Naive thymus-derived CD4-positive, alpha-beta T cell (primary cell): Measurements from ENCODE around the gene APBA2. TPM values are rescaled to one million over a fixed set of nuclear protein-coding genes. Genes with fewer than 3 reads are reported as not detected.

ENCODE experiments used
- ATAC-seq: fragments of 150-1000 bp; cut with Tn5 transposase; 2 replicates; pipeline ENCODE4 v1.10.0; 2021; ENCODE audit warnings: mild to moderate bottlenecking, moderate library complexity
- CTCF ChIA-PET: fragments of 350-600 bp; sonication (Branson Sonifier 250); formaldehyde crosslinking; loops from one replicate; lab custom pipeline; 2021; ENCODE audit warnings: antibody characterized with exemption; lab: Charles Lee
- POLR2A ChIA-PET: fragments of 350-600 bp; sonication (Branson Sonifier 250); formaldehyde crosslinking; loops from one replicate; lab custom pipeline; 2021; ENCODE audit warnings: antibody characterized with exemption, inconsistent platforms; lab: Charles Lee
- DNase-seq, 9 donors: peaks; one replicate each; pipeline versions ENCODE4 v3.0.0 to v3.0.0-alpha.2; 2020 to 2022; ENCODE audit warnings: mixed read lengths in 1 of 9
- H3K27ac ChIP-seq: one replicate; pipeline ENCODE4 v1.7.0; 2013; ENCODE audit warnings: mild to moderate bottlenecking, low read depth, low read length, moderate library complexity
- H3K27me3 ChIP-seq, 2 donors: one replicate each; pipeline ENCODE4 v1.7.0; 2013; ENCODE audit warnings: low read length in 2 of 2, mild to moderate bottlenecking in 2 of 2, moderate library complexity in 2 of 2; ENCODE audit not compliant: control insufficient read depth in 2 of 2, insufficient read depth in 2 of 2
- H3K36me3 ChIP-seq, 3 experiments: 1 replicate in 2 of 3; 2 replicates in 1 of 3; pipeline ENCODE4 v1.7.0; 2013; ENCODE audit warnings: low read length in 3 of 3, mild to moderate bottlenecking in 3 of 3, moderate library complexity in 1 of 3; ENCODE audit not compliant: insufficient read depth in 3 of 3, control insufficient read depth in 2 of 3
- H3K4me1 ChIP-seq, 2 donors: one replicate each; pipeline ENCODE4 v1.7.0; 2013; ENCODE audit warnings: low read length in 2 of 2, mild to moderate bottlenecking in 2 of 2, moderate library complexity in 1 of 2; ENCODE audit not compliant: control insufficient read depth in 2 of 2, insufficient read depth in 2 of 2
- H3K4me3 ChIP-seq: 2 replicates; pipeline ENCODE4 v1.7.0; 2013; ENCODE audit warnings: mild to moderate bottlenecking, low read length
- H3K9me3 ChIP-seq, 3 experiments: 1 replicate in 2 of 3; 2 replicates in 1 of 3; pipeline ENCODE4 v1.7.0; 2013; ENCODE audit warnings: low read length in 3 of 3; ENCODE audit not compliant: control insufficient read depth in 2 of 3
- H3K27ac Mint-ChIP-seq, 9 donors: one replicate each; pipeline ENCODE4 v1.8.0; 2020 to 2022; ENCODE audit warnings: mixed read lengths in 9 of 9, mild to moderate bottlenecking in 8 of 9, moderate library complexity in 5 of 9, inconsistent platforms in 2 of 9
- H3K27me3 Mint-ChIP-seq, 5 donors: one replicate each; pipeline ENCODE4 v1.8.0; 2021 to 2022; ENCODE audit warnings: mixed read lengths in 5 of 5, mild to moderate bottlenecking in 1 of 5
- H3K36me3 Mint-ChIP-seq, 5 donors: one replicate each; pipeline ENCODE4 v1.8.0; 2020 to 2022; ENCODE audit warnings: mixed read lengths in 5 of 5, mild to moderate bottlenecking in 3 of 5, inconsistent platforms in 1 of 5
- H3K4me1 Mint-ChIP-seq, 7 donors: one replicate each; pipeline ENCODE4 v1.8.0; 2020 to 2022; ENCODE audit warnings: mixed read lengths in 7 of 7, mild to moderate bottlenecking in 3 of 7, inconsistent platforms in 1 of 7
- H3K4me3 Mint-ChIP-seq, 10 donors: one replicate each; pipeline ENCODE4 v1.8.0; 2020 to 2022; ENCODE audit warnings: mild to moderate bottlenecking in 10 of 10, mixed read lengths in 10 of 10, moderate library complexity in 6 of 10, inconsistent platforms in 2 of 10
- H3K9me3 Mint-ChIP-seq, 11 donors: one replicate each; pipeline ENCODE4 v1.8.0; 2020 to 2022; ENCODE audit warnings: mixed read lengths in 11 of 11, mild to moderate bottlenecking in 4 of 11, inconsistent platforms in 1 of 11, moderate library complexity in 1 of 11
- intact Hi-C, 2 donors: fragments of 100-400 bp; cut with micrococcal nuclease; formaldehyde crosslinking; loops; one replicate each; pipeline ENCODE4 v1.15.1; 2023
- polyA plus RNA-seq, 2 donors: library from polyadenylated mRNA; unstranded; fragments of 300-500 nt; fragmentation: Illumina TruSeq; gene quantifications; one replicate each; pipeline ENCODE4 v1.2.3, GENCODE V29; 2021
- total RNA-seq, 6 experiments: library from RNA in 5 of 6; stranded (reverse) in 5 of 6; gene quantifications; 1 replicate in 5 of 6; 2 replicates in 1 of 6; pipeline ENCODE4 v1.2.3 and lab custom pipeline; 2021 to 2026

The APBA2 gene
- total and polyA plus RNA-seq, 7 experiments from 2014 or later: 7.7 to 139 (median 110) TPM

- Histone ChIP-seq H3K36me3 (peaks cover 0 to 4% (median 0%) of the 10 kb centered on the region in 3 experiments), H3K4me1 (peaks cover 19 to 30% of the 10 kb centered on the region in 2 donors), H3K27ac (no peak overlapping the region), H3K27me3 (no peaks in the 10 kb centered on the region), H3K9me3 (no peaks in the 10 kb centered on the region), H3K4me3 (no peak overlapping the region)
- ATAC-seq: no peak
- H3K27me3 Mint-ChIP-seq: no peaks in the 10 kb centered on the region
- peak overlapping the region in 2 of 9 donors; percentile 16 to 31 for H3K27ac Mint-ChIP-seq
- H3K36me3 Mint-ChIP-seq: peaks cover 4 to 50% (median 41%) of the 10 kb centered on the region in 5 donors
- H3K4me1 Mint-ChIP-seq: peaks cover 17 to 87% (median 78%) of the 10 kb centered on the region in 7 donors
- CTCF ChIA-PET: no interaction called here
- POLR2A ChIA-PET: no interaction called here
- H3K9me3 Mint-ChIP-seq: peaks cover 0 to 4% (median 0%) of the 10 kb centered on the region in 11 donors
- DNase-seq: no peak
- H3K4me3 Mint-ChIP-seq: peak overlapping the region in 2 of 10 donors; percentile 6 to 52
- intact Hi-C loops: no loop called here
Measured at GRCh38 chr15:29034593-29035335, 149.0 kb downstream of the APBA2 start.

- Histone ChIP-seq H3K36me3 (peaks cover 0 to 4% (median 0%) of the 10 kb centered on the region in 3 experiments), H3K4me3 (no peak overlapping the region), H3K4me1 (peaks cover 19 to 32% of the 10 kb centered on the region in 2 donors), H3K27ac (no peak overlapping the region), H3K9me3 (no peaks in the 10 kb centered on the region), H3K27me3 (no peaks in the 10 kb centered on the region)
- ATAC-seq (no peak), DNase-seq (no peak)
- Mint-ChIP-seq H3K36me3 (peaks cover 4 to 47% (median 38%) of the 10 kb centered on the region in 5 donors), H3K4me3 (no peak overlapping the region), H3K9me3 (peaks cover 0 to 3% (median 0%) of the 10 kb centered on the region in 11 donors), H3K4me1 (peaks cover 23 to 92% (median 81%) of the 10 kb centered on the region in 7 donors), H3K27ac (peak overlapping the region in 2 of 9 donors; percentile 16 to 31), H3K27me3 (no peaks in the 10 kb centered on the region)
- POLR2A ChIA-PET: no interaction called here
- intact Hi-C loops: no loop called here
- CTCF ChIA-PET: interaction anchor here (0.7 kb wide), 1 partner anchor 12 kb away, joined by 4 read pairs; no protein-coding TSS in a partner anchor
Measured at GRCh38 chr15:29035336-29036285, 149.8 kb downstream of the APBA2 start.

GRCh38 chr15:29037997-29038705, 152.4 kb downstream of the APBA2 start:
- CTCF ChIA-PET: no interaction called here
- no peaks in the 10 kb centered on the region for H3K27me3 Mint-ChIP-seq
- Histone ChIP-seq H3K4me3 (no peak overlapping the region), H3K27me3 (no peaks in the 10 kb centered on the region), H3K4me1 (peaks cover 11 to 19% of the 10 kb centered on the region in 2 donors), H3K27ac (no peak overlapping the region), H3K36me3 (peaks cover 0 to 4% (median 0%) of the 10 kb centered on the region in 3 experiments), H3K9me3 (no peaks in the 10 kb centered on the region)
- intact Hi-C loops: no loop called here
- H3K9me3 Mint-ChIP-seq: no peaks in the 10 kb centered on the region
- POLR2A ChIA-PET: no interaction called here
- H3K36me3 Mint-ChIP-seq: peaks cover 0 to 29% (median 14%) of the 10 kb centered on the region in 5 donors
- peak overlapping the region in 2 of 9 donors; percentile 43 to 85 for H3K27ac Mint-ChIP-seq
- ATAC-seq: peak; percentile 42
- DNase-seq: no peak
- H3K4me3 Mint-ChIP-seq: peak overlapping the region in 4 of 10 donors; percentile 33 to 65 (median 46)
- H3K4me1 Mint-ChIP-seq: peaks cover 14 to 92% (median 78%) of the 10 kb centered on the region in 7 donors

- peak; percentile 32 for ATAC-seq
- DNase-seq: no peak
- H3K36me3 Mint-ChIP-seq: peaks cover 0 to 22% (median 8%) of the 10 kb centered on the region in 5 donors
- H3K4me1 Mint-ChIP-seq: peaks cover 14 to 95% (median 82%) of the 10 kb centered on the region in 7 donors
- peaks cover 0 to 4% (median 0%) of the 10 kb centered on the region in 3 experiments for H3K36me3 ChIP-seq
- H3K27ac Mint-ChIP-seq: peak overlapping the region in 6 of 9 donors; percentile 4 to 61 (median 38)
- ChIA-PET POLR2A (no interaction called here), CTCF (no interaction called here)
- H3K4me3 Mint-ChIP-seq: peak overlapping the region in 5 of 10 donors; percentile 8 to 44 (median 12)
- H3K27me3 Mint-ChIP-seq: no peaks in the 10 kb centered on the region
- no peaks in the 10 kb centered on the region for H3K9me3 ChIP-seq
- H3K4me1 ChIP-seq: peaks cover 11 to 19% of the 10 kb centered on the region in 2 donors
- H3K4me3 ChIP-seq: no peak overlapping the region
- H3K9me3 Mint-ChIP-seq: no peaks in the 10 kb centered on the region
- no peak overlapping the region for H3K27ac ChIP-seq
- intact Hi-C loops: no loop called here
- no peaks in the 10 kb centered on the region for H3K27me3 ChIP-seq
Measured at GRCh38 chr15:29039466-29040369, 153.9 kb downstream of the APBA2 start.

- no peaks in the 10 kb centered on the region for H3K27me3 Mint-ChIP-seq
- Histone ChIP-seq H3K9me3 (no peaks in the 10 kb centered on the region), H3K36me3 (peaks cover 0 to 4% (median 0%) of the 10 kb centered on the region in 3 experiments), H3K27me3 (no peaks in the 10 kb centered on the region), H3K27ac (no peak overlapping the region), H3K4me3 (no peak overlapping the region), H3K4me1 (peaks cover 11 to 19% of the 10 kb centered on the region in 2 donors)
- peaks cover 16 to 91% (median 79%) of the 10 kb centered on the region in 7 donors for H3K4me1 Mint-ChIP-seq
- ChIA-PET CTCF (no interaction called here), POLR2A (interaction anchor here (0.5 kb wide), 1 partner anchor 13 kb away, joined by 3 read pairs; no protein-coding TSS in a partner anchor)
- DNase-seq (no peak), ATAC-seq (no peak)
- peak overlapping the region in 6 of 9 donors; percentile 4 to 61 (median 38) for H3K27ac Mint-ChIP-seq
- H3K4me3 Mint-ChIP-seq: peak overlapping the region in 1 of 10 donors; percentile 44
- no peaks in the 10 kb centered on the region for H3K9me3 Mint-ChIP-seq
- H3K36me3 Mint-ChIP-seq: peaks cover 0 to 16% (median 2%) of the 10 kb centered on the region in 5 donors
- intact Hi-C loops: no loop called here
Measured at GRCh38 chr15:29040370-29040751, 154.6 kb downstream of the APBA2 start.
